Loucy (cell line): ENCODE data around the gene DOCK8.

ENCODE experiments used
- H2AFZ ChIP-seq: fragments of 200-600 bp; sonication (generic); 2 replicates; pipeline ENCODE4 v1.6.0; 2016; ENCODE audit warnings: antibody characterized with exemption, mild to moderate bottlenecking, low read length, moderate library complexity
- H3F3A ChIP-seq: fragments of 200-600 bp; 2 replicates; pipeline ENCODE4 v1.6.0; 2016; ENCODE audit warnings: antibody characterized with exemption, low read depth, mild to moderate bottlenecking
- H3K27me3 ChIP-seq: fragments of 200-600 bp; sonication (generic); 2 replicates; pipeline ENCODE4 v1.6.1; 2014; ENCODE audit warnings: low read length, mild to moderate bottlenecking; ENCODE audit not compliant: insufficient read depth, poor library complexity, severe bottlenecking
- H3K36me3 ChIP-seq: fragments of 200-600 bp; sonication (generic); 2 replicates; pipeline ENCODE4 v1.6.1; 2016; ENCODE audit warnings: low read length; ENCODE audit not compliant: insufficient read depth
- H3K4me1 ChIP-seq: fragments of 200-600 bp; sonication (generic); 2 replicates; pipeline ENCODE4 v1.5.1; 2014; ENCODE audit warnings: low read length, mild to moderate bottlenecking; ENCODE audit not compliant: insufficient read depth, poor library complexity, severe bottlenecking
- H3K4me2 ChIP-seq: fragments of 200-600 bp; sonication (generic); 2 replicates; pipeline ENCODE4 v1.6.0; 2014; ENCODE audit warnings: antibody characterized with exemption, low read length, low read depth, mild to moderate bottlenecking; ENCODE audit not compliant: poor library complexity, severe bottlenecking
- H3K4me3 ChIP-seq: fragments of 200-600 bp; sonication (generic); 2 replicates; pipeline ENCODE4 v1.5.1; 2014; ENCODE audit warnings: low read length, mild to moderate bottlenecking, mixed read lengths; ENCODE audit not compliant: poor library complexity, severe bottlenecking
- H3K79me2 ChIP-seq: fragments of 200-600 bp; sonication (generic); 2 replicates; pipeline ENCODE4 v1.6.1; 2014; ENCODE audit warnings: low read length; ENCODE audit not compliant: insufficient read depth
- H3K9ac ChIP-seq: fragments of 200-600 bp; sonication (generic); 2 replicates; pipeline ENCODE4 v1.6.0; 2014; ENCODE audit warnings: mild to moderate bottlenecking, low read depth, low read length, moderate library complexity; ENCODE audit not compliant: poor library complexity, severe bottlenecking
- H3K9me2 ChIP-seq: fragments of 200-600 bp; sonication (generic); replicated peaks from 2 replicates; pipeline ENCODE4 v1.6.1; 2016; ENCODE audit warnings: low read depth, low read length, mixed read lengths
- H3K9me3 ChIP-seq: fragments of 200-600 bp; sonication (generic); 2 replicates; pipeline ENCODE4 v1.6.1; 2014; ENCODE audit warnings: mild to moderate bottlenecking, antibody characterized with exemption, low read length, low read depth; ENCODE audit not compliant: insufficient read depth
- H4K20me1 ChIP-seq: fragments of 200-600 bp; sonication (generic); 2 replicates; pipeline ENCODE4 v1.6.0; 2014; ENCODE audit warnings: antibody characterized with exemption, low read length, mild to moderate bottlenecking; ENCODE audit not compliant: insufficient read depth, poor library complexity, severe bottlenecking
- CTCF ChIP-seq: fragments of 200-600 bp; sonication (generic); conservative IDR thresholded peaks from 2 replicates; pipeline ENCODE4 v1.5.1; 2014; ENCODE audit warnings: mild to moderate bottlenecking, antibody characterized with exemption, low read length
- EZH2phosphoT487 ChIP-seq: fragments of 200-600 bp; IDR thresholded peaks from 2 replicates; pipeline ENCODE4 v1.6.1; 2018; ENCODE audit warnings: antibody characterized with exemption, mild to moderate bottlenecking, moderate library complexity, borderline replicate concordance

The DOCK8 gene

GRCh38 chr9:328453-328852, 113.8 kb downstream of the DOCK8 start:
- no peaks in the 10 kb centered on the region for H3F3A ChIP-seq
- H4K20me1 ChIP-seq, result no peaks in the 10 kb centered on the region
- TF ChIP-seq EZH2phosphoT487 (no peak), CTCF (no peak)
- H3K36me3 ChIP-seq, result peaks cover 81% of the 10 kb centered on the region
- H3K79me2 ChIP-seq, result no peaks in the 10 kb centered on the region
- no peak overlapping the region for H3K9ac ChIP-seq
- no peak overlapping the region for H3K4me3 ChIP-seq
- H3K27me3 ChIP-seq, result no peaks in the 10 kb centered on the region
- H3K4me1 ChIP-seq, result no peaks in the 10 kb centered on the region
- H3K4me2 ChIP-seq, result no peak overlapping the region
- H3K9me3 ChIP-seq, result no peaks in the 10 kb centered on the region
- H2AFZ ChIP-seq, result no peak overlapping the region
- H3K9me2 ChIP-seq, result no peaks in the 10 kb centered on the region

GRCh38 chr9:331197-331596, 116.5 kb downstream of the DOCK8 start:
- Histone ChIP-seq H3K4me2 (no peak overlapping the region), H3K4me3 (no peak overlapping the region), H2AFZ (no peak overlapping the region), H3K27me3 (no peaks in the 10 kb centered on the region), H3K9me3 (no peaks in the 10 kb centered on the region), H3K9ac (no peak overlapping the region), H3F3A (no peaks in the 10 kb centered on the region), H3K79me2 (no peaks in the 10 kb centered on the region), H3K9me2 (no peaks in the 10 kb centered on the region), H4K20me1 (no peaks in the 10 kb centered on the region), H3K4me1 (no peaks in the 10 kb centered on the region), H3K36me3 (peaks cover 89% of the 10 kb centered on the region)
- TF ChIP-seq EZH2phosphoT487, result no peak

- Histone ChIP-seq H3K9me2 (no peaks in the 10 kb centered on the region), H3K9ac (no peak overlapping the region), H3K4me2 (no peak overlapping the region), H3K27me3 (no peaks in the 10 kb centered on the region), H3K79me2 (no peaks in the 10 kb centered on the region), H4K20me1 (no peaks in the 10 kb centered on the region), H2AFZ (no peak overlapping the region), H3K4me1 (no peaks in the 10 kb centered on the region), H3K36me3 (peaks cover 92% of the 10 kb centered on the region), H3K9me3 (no peaks in the 10 kb centered on the region), H3F3A (no peaks in the 10 kb centered on the region), H3K4me3 (no peak overlapping the region)
- TF ChIP-seq CTCF, result no peak
These were observed 120.7 kb downstream of the DOCK8 start for GRCh38 chr9:335373-335772.

GRCh38 chr9:336039-336438, 121.4 kb downstream of the DOCK8 start:
- Histone ChIP-seq H3K9me2 (no peaks in the 10 kb centered on the region), H3K4me3 (no peak overlapping the region), H3K9ac (no peak overlapping the region), H3K36me3 (peaks cover 92% of the 10 kb centered on the region), H3K27me3 (no peaks in the 10 kb centered on the region), H3K4me2 (no peak overlapping the region), H3K4me1 (no peaks in the 10 kb centered on the region), H3F3A (no peaks in the 10 kb centered on the region), H3K79me2 (no peaks in the 10 kb centered on the region), H4K20me1 (no peaks in the 10 kb centered on the region), H2AFZ (no peak overlapping the region), H3K9me3 (no peaks in the 10 kb centered on the region)
- TF ChIP-seq EZH2phosphoT487 (no peak), CTCF (no peak)
